GM12874 (cell line): ENCODE data around the gene SLC50A1.

ENCODE experiments used
- TF ChIP-seq, protein P1 (sequence below): IDR thresholded peaks from 2 replicates; pipeline ENCODE4 v1.5.1; 2011; ENCODE audit warnings: low read depth, mild to moderate bottlenecking, control low read depth, low read length, moderate library complexity; ENCODE audit not compliant: insufficient read depth

Gene SLC50A1

DNA sequence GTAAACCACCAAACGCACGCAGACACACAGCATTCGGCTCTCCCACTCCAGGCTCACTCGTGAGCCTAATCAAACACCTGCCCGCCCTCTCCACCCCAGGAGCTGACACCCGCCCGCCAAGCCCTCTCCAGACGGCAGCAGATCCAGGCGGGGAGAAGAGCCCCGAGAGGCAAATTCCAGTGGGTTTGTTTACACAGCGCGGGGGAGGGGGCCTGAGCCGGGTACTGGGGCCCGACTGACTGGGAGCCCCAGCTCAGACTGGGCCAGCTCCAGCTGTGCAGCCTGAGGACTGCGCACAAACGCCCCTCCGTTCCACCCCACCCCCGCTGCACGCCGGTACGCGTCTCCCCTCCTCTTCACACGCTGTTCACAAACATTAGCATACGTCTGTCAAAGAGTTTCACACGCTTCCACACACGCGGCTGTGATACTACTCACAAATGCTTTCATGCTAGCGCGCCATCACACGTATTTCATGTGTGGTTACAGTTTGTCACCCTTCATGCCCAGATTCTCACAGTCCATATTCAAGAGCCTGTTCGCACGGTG is 9.0 kb upstream of the SLC50A1 start:
- TF ChIP-seq, protein P1, sequence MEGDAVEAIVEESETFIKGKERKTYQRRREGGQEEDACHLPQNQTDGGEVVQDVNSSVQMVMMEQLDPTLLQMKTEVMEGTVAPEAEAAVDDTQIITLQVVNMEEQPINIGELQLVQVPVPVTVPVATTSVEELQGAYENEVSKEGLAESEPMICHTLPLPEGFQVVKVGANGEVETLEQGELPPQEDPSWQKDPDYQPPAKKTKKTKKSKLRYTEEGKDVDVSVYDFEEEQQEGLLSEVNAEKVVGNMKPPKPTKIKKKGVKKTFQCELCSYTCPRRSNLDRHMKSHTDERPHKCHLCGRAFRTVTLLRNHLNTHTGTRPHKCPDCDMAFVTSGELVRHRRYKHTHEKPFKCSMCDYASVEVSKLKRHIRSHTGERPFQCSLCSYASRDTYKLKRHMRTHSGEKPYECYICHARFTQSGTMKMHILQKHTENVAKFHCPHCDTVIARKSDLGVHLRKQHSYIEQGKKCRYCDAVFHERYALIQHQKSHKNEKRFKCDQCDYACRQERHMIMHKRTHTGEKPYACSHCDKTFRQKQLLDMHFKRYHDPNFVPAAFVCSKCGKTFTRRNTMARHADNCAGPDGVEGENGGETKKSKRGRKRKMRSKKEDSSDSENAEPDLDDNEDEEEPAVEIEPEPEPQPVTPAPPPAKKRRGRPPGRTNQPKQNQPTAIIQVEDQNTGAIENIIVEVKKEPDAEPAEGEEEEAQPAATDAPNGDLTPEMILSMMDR = no peak

- TF ChIP-seq, protein P1 = no peak
Observed at GRCh38 chr1:155127105-155127966, 8.3 kb upstream of the SLC50A1 start, which contains the start of gene EFNA1. EFNA1 (plus strand) TSS chr1:155127876; CDS start chr1:155127978, 102 bp downstream.

GRCh38 chr1:155127967-155128754 is 7.5 kb upstream of the SLC50A1 start:
- TF ChIP-seq, protein P1 = no peak

GRCh38 chr1:155128755-155129473 is 6.7 kb upstream of the SLC50A1 start:
- TF ChIP-seq, protein P1 = no peak

DNA sequence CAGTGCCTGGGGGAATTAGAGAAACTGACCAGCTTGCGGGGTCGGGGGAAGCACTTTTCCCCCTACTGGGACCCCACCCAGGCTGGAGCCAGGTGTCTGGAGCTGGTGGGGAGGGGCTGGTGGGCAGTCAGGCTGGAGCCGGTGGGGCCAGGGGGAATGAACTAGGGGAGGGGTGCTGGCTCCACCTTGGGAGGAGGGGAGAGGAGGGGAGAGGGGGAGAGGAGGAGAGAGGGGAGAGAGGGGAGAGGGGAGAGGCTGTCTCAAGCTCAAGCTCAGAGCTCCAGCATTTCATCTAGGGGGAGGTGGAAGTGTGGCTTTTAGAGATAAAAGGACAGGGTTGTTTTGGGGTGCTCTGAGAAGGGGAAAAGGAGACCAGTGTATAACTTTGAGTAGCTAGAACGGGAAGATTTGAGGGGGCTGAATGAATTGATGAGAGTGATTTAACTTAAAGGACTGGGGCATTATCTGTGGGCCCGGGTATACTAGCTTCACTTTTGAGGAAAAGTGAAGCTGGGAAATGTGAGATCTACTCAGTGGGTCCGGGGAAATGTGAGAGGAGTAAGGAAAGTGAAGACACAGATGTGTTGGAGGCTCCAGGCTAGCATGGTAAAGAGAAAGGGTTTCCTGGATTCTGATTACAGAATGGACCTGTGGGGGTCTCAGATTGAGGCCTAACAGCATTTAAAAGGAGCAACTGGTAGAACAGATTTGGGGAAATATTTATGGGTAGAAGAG is 5.2 kb upstream of the SLC50A1 start:
- TF ChIP-seq, protein P1 = no peak

GRCh38 chr1:155131285-155131684 is 4.4 kb upstream of the SLC50A1 start:
- TF ChIP-seq, protein P1 = no peak
